DMS53 (cell line): ENCODE results near the gene CDKAL1.
A peak's percentile ranks its signal among the peaks of the same experiment; 100 is the strongest.
"Not testable (repeated sequence)": the region's sequence is repeated elsewhere in the genome, so short reads cannot be mapped to it uniquely, and the experiment has no call there.

Source experiments
- DNase-seq: peaks from one replicate; lab custom pipeline; 2025; lab: John Stamatoyannopoulos, UW

Gene CDKAL1

DNA sequence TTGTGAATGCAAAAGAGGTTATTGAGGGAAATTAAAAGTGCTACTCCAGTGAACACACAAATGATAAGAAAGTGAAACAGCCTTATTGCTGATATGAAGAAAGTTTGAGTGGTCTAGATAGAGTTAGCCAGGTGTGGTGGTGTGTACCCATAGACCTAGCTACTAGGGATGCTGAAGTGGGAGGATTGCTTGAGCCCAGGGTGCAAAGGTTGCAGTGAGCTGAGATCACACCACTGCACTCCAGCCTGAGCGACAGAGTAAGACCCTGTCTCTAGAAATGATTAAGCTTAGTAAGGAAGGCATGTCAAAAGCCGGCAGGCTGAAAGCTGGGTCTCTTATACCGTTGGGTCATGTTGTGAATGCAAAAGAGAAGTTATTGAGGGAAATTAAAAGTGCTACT is 389.8 kb downstream of the CDKAL1 start:
- DNase-seq: not testable (repeated sequence)

DNA sequence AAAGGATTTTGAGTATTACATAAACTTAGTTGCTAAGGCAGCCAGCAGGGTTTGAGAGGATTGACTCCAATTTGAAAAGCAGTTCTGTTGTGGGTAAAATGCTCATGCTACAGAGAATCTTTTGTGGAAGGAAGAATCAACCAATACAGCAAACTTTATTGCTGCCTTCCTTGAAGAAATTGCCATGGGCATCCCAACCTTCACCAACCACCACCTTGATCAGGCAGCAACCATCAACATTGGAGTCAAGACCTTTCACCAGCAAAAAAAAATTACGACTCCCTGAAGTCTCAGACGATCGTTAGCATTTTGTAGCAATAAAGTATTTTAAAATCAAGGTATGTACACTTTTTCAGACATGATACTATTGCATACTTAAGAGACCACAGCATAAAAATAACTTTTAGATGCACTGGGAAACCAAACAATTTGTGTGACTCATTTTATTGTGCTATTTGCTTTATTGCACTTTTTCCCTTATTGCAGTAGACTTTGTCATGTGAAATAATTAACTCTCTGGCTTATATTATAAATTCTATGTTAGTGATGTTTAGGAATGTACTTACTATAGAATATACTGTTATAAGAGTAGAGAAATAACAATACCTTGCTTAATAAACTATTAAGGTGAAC is 390.8 kb downstream of the CDKAL1 start:
- DNase-seq: no peak

DNA sequence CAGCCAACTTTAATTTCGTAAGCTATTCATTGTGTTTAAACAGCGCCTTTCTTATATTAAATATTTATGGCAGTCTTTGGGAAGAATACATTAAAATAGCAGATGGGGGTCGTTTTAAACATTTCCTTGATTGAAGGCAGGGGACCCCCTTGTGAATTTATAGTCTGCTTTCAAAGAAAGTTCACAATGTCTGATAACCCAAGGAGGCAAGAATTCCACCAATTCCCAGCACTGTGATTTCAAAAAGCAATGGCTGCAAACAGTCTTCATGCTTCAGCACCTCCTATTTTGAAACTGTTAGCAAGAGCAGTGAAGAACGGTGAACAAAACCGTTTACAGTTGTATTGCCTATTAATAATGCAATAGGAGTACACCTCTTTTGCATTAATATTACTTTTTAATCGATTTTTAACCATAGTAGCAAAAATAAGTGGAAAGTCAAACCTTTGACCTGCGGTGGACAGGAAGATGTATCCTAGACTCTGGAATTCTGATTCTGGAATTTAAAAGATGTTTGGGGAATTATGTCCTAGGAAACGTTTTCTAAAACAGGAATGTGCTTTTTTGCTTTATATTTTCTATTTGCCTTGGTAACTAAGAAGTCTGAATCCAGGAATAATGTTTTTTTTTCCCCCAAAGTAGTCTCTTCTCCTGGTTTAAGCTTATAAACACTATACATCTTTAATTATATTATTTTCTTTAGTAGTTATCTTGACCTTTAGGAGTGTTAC is 393.0 kb downstream of the CDKAL1 start:
- no peak for DNase-seq

DNA sequence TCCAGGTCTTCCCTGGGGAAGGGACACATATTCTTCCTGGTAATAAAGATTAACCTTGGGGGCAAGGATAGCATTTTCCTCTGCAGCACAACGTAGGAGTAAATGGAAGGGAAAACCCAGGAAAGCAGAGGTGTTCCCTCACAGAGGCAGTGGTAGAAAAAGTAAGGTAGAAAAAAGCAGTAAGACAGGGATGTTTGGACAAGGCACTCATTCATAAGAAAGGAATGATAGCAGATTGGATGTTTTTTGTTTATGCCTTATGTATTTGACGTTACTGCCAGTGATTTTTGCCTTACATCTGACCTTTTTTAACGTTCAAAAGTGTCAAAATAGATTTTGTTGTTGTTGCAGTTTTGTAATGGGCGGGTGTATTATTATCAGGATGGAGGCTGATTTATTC is 395.0 kb downstream of the CDKAL1 start:
- DNase-seq: no peak

DNA sequence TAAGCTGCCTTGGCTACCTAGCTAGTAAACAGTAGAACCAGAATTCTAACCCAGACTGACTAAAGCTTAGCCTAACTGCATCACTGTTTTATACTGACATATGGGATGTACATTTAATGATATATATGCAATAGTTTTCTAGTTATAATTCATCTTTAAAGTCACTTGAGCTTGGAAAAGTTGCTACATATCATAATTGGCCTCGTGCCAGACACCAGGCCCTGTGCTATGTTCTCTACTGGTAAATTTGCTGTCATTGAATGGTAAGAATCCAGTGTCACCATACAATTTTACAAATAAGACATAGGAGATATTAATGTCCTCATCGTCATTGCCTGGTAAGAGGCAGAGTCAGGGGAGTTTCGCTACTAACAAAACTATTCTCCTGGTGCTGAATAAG is 396.8 kb downstream of the CDKAL1 start:
- no peak for DNase-seq

DNA sequence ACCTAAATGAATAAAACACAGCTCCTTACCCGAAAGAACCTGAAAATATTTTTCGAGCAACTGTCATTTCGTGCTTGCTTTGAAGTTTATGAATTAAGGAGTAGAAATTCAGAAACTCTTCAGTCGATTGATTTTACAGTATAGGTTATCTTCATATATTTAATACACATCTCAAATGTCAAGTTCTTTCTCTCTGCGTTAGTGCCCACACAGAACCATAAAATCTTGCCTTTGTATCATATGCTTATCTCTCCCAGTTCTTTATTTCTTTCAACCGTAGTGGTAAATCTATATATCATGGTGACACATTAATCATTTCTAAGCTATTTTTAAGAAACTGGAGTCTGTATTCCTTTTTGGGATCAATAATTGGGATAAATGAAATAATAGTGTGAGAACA is 397.5 kb downstream of the CDKAL1 start:
- no peak for DNase-seq

DNA sequence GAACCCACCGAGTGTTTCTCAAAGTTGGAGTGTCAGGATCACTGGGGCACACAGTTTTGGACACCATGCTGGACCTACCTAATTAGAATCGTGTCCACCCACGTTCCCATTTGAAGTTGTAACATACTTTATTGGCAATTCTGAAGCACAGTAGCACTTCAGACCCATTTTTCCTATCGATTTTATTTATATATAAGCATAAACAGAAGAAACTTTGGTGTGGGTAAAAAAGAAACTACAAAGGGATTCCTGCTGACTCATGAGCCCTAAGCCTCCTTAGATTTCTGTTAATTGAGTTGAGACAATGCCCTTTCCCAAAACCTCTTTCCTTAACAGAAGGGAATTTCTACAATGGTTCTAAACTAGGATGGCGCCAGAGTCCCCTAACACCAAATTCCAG is 398.0 kb downstream of the CDKAL1 start:
- no peak for DNase-seq

DNA sequence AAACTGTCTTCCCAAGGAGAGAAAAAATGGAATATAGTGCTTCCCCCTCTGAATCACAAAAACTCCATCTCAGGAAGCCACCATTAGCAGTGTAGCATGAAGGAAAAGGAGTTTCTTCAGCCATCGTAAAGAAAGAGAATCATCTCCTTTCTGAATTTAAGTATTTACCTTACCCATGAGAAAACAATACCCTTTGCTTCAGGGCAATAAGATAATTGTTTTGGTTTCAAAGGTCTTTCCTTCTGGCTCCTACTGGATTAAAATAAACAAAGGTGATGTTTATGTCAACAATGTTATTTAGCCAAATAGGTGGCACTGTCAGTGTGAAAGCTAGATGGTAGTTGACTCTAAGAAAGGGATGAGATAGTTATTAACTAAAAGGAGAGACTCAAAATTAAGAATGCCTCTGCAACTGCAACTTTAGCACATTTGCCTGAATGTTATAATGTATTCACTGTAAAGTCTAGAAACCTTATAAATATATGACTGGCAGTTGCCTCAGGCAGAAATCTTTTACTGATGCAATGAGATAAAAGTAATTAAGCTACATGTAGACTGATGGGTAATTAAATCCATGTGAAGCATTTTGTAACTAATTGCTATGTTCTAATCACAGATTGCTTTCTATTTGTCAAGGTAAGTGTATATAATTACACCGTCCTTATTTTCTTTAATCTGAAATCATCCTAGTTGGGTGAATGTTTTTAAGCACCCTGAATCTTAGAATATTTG is 399.0 kb downstream of the CDKAL1 start:
- DNase-seq: peak; percentile 69

DNA sequence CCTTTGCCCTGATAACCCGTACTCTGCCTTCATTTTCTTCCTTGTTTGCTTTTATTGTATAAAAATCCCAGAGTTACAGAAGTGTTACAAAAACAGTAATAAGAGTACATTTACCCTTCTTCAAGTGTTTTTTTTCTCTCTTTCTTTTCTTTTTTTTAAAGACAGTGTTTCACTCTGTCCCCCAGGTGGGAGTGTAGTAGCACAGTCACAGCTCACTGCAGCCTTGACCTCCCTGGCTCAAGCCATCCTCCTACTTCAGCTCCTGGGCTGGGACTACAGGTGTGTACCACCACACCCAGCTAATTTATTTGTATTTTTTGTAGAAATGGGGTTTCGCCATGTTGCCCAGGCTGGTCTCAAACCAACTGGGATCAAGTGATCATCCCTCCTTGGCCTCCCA is 402.7 kb downstream of the CDKAL1 start:
- peak; percentile 5 for DNase-seq

DNA sequence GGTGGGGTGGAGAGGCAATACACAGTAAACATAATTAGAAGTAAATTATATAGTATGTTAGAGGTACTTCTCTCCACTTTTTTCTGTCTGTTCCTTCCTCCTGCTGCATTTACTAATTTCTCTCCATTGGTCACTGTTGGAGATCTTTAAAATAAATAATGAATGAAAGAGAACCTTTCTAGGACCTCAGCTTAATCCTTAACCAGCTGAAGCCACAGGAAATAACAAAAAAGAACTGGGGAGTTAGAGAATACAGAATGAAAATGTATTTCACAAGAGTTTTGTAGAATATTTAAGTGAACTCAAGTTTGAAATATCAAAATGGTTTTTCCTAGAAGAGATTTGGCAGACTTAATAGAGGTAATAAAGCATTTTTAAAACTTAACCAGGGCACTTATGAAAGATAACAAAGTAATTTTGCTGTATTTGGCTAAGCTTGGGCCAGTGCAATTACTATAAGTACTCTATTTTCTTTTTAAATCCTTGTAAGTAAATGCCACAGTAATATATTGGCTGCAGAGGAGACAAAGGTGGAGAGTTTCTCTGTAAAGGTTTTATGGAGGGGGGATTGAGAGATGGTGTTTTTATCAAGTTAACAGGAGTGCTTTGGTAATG is 405.0 kb downstream of the CDKAL1 start:
- DNase-seq: no peak

DNA sequence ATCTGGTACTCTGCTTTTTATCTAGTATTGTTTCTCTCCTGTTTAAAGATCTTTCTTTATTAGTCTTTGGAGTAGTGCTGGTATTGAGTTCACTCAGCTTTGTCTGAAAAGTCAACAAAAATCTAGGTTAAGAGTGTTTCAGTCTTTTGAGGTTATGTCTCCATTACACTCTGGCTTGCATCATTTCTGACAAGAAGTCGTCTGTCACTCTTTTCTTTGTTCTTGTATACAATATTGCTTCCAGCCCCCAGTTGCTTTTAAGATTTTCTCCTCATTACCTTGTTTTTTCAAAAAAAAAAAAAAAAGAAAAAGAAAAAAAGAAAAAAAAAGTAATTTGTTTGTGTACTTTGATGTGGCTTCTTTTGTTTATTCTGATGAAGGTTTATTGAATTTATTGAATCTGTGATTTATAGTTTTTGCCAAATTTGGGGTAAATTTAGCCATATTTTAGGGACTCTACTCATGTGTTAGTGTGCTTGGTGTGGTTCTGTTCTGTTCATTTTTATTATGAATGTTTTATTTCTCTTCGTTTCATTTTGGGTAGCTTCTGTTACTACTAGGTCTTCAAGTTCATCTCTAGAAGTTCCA is 408.9 kb downstream of the CDKAL1 start:
- DNase-seq: peak; percentile 61

DNA sequence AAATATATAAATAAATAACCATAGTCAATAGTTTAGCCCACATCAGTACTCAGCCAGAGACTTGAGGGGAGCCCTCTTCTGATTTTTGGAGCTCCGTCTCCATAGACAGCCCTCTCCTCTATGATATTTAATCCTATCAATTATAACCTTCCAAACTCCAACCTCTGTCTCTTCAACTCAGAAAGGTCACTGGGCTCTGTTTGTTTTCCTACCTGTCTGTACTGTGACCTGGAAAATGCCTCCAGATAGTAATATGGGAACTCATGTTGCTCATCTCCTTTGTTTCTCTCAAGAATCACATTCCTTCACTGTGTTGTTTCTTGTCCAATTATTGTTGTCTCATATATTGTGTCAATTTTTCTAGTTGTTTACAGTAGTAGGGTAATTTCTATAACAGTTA is 409.7 kb downstream of the CDKAL1 start:
- no peak for DNase-seq

DNA sequence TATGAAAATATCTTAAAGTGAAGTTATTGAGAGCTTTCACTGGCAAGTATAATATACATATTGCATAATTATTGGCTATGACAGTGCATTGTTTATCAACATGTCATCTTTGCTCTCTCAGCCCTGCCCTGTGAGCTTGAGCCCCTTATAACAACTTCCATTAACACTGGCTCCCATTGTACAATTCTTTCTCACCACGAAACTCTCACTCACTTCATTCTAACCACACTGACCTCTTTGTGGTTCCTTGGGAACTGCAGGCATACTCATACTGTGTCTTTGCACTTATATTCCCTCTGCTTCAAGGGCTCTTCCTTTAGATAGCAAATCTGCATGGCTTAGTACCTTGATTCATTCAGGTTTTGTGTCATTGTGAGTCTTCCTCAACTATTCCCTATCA is 411.8 kb downstream of the CDKAL1 start:
- no peak for DNase-seq

DNA sequence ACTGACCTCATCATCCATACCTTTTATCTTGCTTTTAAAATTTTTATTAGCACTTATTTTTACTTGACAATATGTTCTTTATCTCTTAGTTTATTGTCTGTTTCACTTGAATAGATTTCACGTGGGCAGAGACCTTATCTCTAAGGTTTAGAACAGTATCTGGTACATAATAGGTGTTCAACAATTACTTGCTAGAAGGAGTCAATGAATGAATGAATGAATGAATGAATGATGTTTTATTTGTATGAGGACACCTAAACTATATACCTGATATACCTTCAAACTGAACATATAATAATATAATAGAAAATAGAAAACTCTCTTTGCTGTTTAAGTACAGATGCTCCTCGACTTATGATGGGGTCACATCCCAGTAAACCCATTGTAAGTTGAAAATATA is 412.6 kb downstream of the CDKAL1 start:
- DNase-seq: no peak

DNA sequence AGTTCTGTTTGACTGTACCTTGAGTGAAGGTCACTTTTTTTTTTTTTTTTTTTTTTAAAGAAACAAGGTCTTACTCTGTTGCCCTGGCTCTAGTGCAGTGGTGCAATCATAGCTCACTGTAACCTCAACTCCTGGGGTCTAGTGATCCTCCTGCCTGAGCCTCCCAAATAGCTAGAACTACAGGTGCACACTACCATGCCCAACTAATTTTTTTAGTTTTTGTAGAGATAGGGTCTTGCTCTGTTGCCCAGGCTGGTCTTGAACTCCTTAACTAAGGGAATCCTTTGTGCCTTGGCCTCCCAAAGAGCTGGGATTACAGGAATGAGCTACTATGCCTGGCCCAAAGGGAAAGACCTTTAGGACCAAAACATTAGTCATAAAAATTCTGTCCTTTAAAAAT is 413.7 kb downstream of the CDKAL1 start:
- no peak for DNase-seq

DNA sequence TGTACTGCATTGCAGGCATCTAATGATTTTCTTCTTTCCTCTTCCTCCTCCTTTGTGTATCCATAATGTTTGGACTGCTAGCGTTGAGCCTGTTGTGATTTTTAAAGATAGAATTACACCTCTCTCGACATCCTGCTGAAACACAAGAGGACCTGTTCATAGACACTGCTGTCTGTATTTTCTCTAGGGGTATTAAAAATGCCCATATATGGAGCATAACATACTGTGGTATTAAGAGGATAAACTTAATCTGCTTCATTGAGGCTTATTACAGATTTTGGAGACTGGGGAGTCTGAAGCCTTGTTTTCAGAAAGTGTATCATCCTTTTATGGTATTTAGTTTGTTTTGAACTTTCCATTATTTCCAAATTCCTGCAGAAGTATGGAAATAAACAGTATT is 414.3 kb downstream of the CDKAL1 start:
- peak; percentile 36 for DNase-seq

DNA sequence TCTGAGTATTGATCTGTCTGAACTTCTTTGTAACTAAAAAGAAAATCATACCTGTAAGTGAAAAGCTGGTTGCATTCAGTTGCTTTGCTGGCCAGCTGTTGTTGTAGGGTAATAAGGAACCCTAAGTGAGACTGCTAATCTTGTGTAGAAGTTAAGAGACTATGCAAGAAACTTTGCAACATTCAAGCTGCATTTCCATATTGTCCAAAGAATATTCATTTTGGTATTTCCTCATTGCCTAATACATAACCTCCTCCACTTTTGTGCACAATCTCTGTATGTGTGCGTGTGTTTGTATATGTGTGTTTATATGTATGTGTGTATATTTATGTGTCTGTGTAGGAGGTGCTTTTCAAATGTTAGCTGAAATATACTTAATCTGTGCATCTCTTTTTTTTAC is 414.9 kb downstream of the CDKAL1 start:
- no peak for DNase-seq

DNA sequence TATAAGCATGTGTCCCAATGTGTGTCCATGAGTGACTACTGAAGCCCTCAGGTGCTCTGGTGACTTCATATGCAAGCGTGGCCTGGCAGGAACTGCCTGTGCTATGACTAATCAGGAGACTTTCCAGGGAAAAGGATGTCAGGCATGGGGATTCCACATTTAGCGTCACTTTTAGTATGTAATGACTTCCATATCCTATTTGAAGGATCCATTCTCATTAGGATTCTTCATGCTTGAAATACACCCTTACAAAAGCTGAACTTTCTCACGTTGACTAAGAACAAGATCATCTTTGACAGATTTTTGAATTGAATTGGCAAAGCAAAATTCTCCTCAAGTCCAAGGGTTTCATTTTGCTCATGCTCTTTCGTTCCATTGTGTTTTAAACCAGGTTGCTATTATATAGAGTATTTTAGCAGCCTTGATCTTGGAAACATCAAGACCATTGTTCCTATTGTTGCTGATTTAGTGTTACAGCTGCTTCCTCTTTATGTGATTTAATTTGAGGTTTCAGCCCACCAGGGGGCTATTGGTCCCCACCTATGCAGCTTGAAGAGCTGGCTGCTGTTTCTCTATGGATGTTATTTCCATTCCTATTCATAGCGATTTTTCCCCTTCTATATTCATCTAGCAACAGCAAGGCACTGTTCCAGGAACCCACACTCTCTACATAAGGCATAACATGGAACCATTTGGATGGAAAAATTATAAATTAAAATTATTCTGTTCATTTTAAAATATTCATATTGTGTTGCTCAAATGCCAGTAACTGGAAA is 418.6 kb downstream of the CDKAL1 start:
- DNase-seq: peak; percentile 76

DNA sequence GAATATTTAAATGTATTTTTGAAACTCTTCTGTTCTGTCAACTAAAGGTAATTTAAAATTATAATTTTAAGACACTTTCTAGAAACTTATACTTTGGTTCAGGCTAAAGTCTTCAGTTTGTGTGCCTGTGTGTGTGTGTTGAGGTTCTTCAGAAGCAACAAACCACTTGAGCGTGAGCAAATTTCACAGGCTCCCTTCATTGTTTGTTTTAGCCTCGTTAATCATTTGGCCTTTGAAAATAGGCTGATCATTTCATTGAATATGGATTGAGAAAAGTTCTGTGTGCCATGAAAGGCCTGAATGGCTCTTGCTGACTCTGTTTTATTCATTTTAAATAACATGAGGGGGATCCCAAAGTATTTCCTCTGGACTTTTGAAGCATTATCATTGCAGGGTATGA is 420.1 kb downstream of the CDKAL1 start:
- peak; percentile 76 for DNase-seq

DNA sequence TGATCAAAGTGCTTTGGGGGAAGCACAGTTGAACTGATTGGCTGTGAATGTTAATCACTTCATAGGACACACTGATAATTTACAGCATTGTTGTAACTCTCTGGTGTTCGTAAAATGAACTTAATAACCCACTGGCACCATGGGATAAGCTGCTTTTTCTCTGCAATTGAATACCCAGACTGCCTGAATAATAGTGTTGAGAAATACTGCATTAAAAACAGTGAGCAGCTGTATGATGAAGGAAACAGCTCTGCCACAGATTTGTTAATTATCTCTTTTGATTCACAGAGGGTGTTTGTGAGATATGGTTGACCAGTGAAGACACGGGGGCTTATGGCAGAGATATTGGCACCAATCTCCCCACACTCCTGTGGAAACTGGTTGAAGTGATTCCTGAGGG is 420.9 kb downstream of the CDKAL1 start:
- DNase-seq: no peak

DNA sequence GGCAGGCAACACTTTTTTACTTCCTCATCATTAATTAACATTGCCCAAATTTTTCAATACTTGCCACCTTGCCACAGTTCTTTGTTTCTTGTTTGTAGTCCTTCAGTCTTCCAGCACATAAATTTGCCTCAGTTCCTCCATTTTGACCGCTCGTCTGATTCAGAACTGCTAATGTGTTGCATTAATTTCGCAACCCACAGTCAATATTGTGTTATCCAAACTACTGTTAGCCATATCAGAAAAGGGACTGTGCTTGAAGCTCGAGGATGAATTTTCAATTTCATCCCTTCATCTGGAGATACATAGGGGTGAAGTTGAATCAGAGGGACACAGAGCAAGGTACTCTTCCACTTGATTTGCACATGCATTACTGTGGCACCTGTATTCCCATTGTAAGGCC is 421.5 kb downstream of the CDKAL1 start:
- no peak for DNase-seq

DNA sequence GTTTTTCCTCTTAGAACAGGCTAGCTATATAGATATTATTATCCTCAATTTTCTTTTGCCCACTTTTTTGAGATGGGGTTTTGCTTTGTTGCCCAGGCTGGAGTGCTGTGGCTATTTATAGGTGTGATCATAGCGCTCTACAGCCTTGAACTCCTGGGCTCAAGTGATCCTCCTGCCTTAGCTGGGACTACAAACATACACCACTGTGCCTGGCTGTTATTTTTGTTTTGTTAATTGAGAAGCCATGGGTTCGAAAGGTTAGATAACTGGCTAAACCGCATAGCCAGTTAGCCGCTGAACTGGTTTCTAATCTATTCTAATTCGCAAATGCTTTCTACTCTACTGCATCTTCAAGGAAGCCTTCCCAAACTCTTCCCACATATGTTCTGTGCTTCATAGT is 425.8 kb downstream of the CDKAL1 start:
- DNase-seq: no peak
